SU-DHL-6 (cell line): ENCODE results near the gene PDE4D.

Source experiments
- EZH2phosphoT487 ChIP-seq: fragments of 200-600 bp; sonication (generic), shearing (Covaris generic); conservative IDR thresholded peaks from 2 replicates; pipeline ENCODE4 v1.6.1; 2018; ENCODE audit warnings: mild to moderate bottlenecking, antibody characterized with exemption, low read length, moderate library complexity, mixed read lengths
- TF ChIP-seq, protein P1 (sequence below): fragments of 200-600 bp; sonication (generic); IDR thresholded peaks from one replicate; pipeline ENCODE4 v1.5.1; 2017; ENCODE audit warnings: antibody characterized with exemption, mild to moderate bottlenecking, low read length, moderate library complexity; ENCODE audit not compliant: insufficient read depth, poor library complexity, severe bottlenecking

- TF ChIP-seq, protein P1, sequence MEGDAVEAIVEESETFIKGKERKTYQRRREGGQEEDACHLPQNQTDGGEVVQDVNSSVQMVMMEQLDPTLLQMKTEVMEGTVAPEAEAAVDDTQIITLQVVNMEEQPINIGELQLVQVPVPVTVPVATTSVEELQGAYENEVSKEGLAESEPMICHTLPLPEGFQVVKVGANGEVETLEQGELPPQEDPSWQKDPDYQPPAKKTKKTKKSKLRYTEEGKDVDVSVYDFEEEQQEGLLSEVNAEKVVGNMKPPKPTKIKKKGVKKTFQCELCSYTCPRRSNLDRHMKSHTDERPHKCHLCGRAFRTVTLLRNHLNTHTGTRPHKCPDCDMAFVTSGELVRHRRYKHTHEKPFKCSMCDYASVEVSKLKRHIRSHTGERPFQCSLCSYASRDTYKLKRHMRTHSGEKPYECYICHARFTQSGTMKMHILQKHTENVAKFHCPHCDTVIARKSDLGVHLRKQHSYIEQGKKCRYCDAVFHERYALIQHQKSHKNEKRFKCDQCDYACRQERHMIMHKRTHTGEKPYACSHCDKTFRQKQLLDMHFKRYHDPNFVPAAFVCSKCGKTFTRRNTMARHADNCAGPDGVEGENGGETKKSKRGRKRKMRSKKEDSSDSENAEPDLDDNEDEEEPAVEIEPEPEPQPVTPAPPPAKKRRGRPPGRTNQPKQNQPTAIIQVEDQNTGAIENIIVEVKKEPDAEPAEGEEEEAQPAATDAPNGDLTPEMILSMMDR: no peak
- TF ChIP-seq EZH2phosphoT487: no peak
Measured at GRCh38 chr5:59340637-59341036, 552.9 kb downstream of the PDE4D start.
